ENCODE measurements around the gene FEZ2.
A peak's percentile ranks its signal among the peaks of the same experiment; 100 is the strongest.

The FEZ2 gene

DNA sequence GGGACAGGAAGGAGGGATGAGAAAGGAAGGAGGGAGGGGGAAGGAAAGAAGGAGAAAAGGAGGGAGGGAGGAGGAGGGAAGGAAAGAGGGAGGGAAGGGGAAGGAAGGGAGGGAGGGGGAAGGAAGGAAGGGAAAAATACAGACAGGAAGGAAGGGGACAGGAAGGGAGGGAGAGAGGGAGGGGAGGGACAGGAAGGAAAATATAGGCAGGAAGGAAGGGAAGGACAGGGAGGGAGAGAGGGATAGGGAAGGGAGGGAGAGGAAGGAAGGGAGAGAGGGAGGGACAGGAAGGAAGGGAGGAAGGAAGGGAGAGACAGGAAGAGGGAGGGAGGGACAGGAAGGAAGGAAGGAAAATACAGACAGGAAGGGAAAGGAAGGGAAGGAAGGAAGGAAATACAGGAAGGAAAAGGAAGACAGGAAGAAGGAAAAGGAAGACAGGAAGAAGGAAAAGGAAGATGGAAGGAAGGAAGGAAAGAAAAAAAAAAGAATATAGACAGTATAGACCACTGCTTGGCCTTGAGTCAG, 63.6 kb downstream of the FEZ2 start:
- FAIRE-seq (no peak), DNase-seq (ENCODE audit: low spot score) (no peak)

DNA sequence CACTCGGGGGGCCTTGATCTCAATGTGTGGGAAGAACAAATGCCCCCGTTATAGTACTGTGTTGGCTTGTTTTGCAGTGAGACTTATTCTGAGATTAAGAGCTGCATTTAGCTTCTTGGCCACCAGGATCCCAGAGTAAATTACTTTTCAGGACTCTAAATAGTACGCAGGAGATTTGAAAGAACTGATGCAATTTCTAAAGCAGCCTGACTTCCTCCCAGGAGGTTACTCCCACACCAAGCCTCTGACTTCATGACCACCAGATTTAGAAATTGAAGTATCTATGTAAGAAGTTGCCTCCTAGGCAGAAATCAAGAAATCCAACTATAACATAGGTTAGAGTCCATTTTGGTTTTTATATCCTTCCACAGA, 67.0 kb downstream of the FEZ2 start:
- DNase-seq (ENCODE audit: low spot score) (no peak), FAIRE-seq (no peak)

DNA sequence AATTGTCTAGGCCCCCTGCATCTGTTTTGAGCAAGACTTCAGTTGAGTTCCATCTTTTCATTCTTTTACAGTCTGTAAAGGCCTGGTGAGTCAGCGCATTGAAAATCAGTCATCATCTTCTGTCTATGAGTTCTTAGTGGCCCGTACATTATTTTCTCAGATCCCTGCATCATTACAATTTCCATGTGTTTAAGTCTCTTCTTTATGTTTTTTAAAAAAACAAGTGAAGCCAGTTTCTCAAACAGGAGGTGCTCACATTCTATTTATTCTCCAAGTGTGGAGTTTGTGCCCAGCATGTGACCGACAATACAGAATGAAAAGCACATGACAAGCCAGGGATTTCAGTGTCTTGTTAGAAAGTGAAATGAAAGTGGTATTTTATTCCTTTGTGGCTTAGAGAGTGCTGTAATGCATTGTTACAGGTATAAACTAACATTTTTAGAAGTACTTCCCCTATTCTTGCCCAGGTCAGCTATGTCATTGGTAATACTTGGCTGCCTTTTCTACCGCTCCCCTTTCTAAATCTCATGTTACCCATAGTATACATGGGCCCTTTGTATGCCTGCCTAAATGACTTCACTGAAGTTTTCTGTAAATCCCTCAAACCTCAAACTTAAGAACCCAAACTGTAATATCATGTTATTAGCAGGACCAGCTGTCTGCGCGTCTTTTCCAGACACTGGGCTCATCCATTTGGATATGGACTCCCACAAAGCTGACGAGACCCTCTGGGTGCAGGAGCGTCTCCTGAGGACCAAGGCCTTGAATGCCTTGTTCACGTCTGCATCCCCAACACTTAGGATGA, 67.6 kb downstream of the FEZ2 start:
- FAIRE-seq, result no peak
- no peak for DNase-seq (ENCODE audit: low spot score)

GRCh38 chr2:36528766-36529392, 69.1 kb downstream of the FEZ2 start:
- FAIRE-seq (no peak), DNase-seq (ENCODE audit: low spot score) (no peak)

DNA sequence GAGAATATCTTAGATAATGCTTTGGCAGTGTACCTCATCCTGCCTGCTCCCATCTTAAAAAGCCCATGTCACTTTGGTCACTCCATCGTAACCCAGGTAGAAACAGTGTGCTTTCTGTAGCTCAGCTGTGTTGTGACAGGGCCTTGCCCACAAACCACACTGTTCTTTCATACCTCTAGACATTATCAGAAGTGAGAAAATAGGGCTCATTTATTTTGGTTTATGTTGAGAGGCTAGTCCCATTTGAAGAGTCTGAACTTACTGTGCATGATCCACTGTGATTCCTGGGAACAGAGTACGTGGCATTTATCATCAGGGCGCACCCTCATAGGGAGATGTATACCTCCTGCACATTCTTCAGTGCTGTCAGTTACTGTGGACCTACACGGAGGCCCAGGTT, 69.7 kb downstream of the FEZ2 start:
- FAIRE-seq (no peak), DNase-seq (ENCODE audit: low spot score) (no peak)

DNA sequence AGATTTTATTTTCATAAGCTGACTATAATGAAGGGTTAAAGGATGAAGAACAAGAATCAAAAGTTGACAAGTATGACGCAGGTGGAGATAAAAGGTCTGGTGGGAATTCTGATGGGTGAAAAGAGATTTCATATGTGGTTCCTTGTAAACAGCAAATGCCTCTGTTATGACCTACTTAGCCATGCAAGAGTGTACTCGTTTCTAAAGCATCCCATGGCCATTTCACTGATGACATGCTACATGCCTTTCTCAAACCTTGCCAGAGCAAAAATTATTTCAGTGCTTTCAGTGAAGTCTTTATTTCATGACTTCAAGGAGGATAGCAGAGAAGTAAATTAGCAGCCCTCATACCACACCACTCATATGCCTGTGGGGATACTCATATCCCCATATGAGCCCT, 71.7 kb downstream of the FEZ2 start:
- DNase-seq (ENCODE audit: low spot score), result no peak
- no peak for FAIRE-seq

- FAIRE-seq (no peak), DNase-seq (ENCODE audit: low spot score) (no peak)
These were observed 72.7 kb downstream of the FEZ2 start for GRCh38 chr2:36525245-36525644.

GRCh38 chr2:36523153-36523552, 74.8 kb downstream of the FEZ2 start:
- FAIRE-seq (no peak), DNase-seq (ENCODE audit: low spot score) (no peak)

DNA sequence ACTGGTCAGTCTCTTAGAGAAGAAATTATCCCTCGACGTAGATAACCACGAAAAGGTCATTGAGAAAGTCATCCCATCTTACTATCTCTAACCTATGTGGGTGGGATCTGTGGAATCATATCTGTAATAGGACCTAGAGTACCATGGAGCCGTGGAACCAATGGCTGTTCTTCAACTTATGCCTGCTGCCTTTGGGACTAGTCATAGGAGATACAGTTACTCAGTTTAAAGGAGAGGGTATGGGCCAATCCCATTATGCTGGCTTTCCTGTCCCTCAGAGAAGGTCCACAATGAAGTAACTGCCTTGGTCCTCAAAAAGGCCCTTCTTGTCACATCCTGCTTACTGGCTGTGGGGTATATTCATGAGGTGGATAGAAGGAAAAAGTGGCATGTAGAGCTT, 77.5 kb downstream of the FEZ2 start:
- FAIRE-seq (no peak), DNase-seq (ENCODE audit: low spot score) (no peak)

- DNase-seq (ENCODE audit: low spot score) (no peak), FAIRE-seq (no peak)
These were observed 81.7 kb downstream of the FEZ2 start for GRCh38 chr2:36516136-36516870.

DNA sequence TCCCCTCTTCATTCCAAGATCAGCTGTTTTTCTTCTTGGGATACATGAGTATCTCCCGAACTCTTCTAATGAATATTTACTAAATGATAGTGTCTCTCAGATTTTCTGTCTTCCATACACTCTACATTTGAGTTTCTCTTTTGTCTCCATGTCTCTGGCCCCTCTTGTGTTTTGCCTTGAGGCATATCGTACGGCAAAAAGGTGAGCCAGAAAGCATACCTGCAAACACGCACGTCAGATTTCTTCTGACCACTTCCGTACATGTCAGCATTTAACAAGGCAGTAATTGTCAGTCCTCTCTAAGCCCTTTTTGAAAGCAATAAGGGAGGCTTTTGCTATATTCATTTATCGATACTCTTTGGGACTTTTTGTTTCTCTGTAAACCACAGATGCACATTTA, 82.4 kb downstream of the FEZ2 start:
- FAIRE-seq, result no peak
- no peak for DNase-seq (ENCODE audit: low spot score)

DNA sequence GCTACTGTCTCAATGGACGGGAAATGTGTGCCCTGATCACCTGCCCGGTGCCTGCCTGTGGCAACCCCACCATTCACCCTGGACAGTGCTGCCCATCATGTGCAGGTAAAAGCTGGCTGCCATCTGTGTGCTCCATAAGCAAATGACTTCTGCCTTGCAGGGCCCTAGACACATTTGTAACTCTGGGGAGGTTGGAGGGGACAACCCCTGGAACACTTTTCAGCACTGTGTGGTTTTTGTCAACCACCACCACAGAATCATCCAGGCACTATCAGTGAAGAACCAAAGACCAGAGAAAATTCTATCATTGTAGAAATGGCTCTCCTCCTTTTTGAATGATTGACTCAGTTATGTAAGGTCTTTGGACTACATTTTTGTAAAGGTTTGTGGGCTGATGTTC, 84.3 kb downstream of the FEZ2 start:
- DNase-seq (ENCODE audit: low spot score) (no peak), FAIRE-seq (no peak)

DNA sequence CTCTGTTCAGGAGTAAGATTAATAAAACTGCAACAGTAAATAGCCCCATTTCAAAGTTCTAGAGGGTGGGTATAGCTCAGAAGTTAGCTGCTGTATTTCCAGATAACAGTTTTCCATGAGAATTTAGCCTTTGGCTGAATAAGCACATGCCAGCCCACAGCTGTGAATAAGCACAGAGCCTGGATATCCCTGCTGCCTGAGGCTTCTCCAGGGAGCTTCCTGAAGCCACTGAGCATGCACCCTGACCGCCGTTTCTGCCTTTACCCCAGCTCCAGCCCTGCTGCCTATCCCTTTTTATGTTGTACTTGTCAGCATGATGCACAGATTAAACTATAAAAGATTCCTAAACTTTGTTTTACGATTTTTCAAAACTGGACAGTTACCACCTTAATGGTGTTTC, 85.3 kb downstream of the FEZ2 start:
- FAIRE-seq, result no peak
- no peak for DNase-seq (ENCODE audit: low spot score)

DNA sequence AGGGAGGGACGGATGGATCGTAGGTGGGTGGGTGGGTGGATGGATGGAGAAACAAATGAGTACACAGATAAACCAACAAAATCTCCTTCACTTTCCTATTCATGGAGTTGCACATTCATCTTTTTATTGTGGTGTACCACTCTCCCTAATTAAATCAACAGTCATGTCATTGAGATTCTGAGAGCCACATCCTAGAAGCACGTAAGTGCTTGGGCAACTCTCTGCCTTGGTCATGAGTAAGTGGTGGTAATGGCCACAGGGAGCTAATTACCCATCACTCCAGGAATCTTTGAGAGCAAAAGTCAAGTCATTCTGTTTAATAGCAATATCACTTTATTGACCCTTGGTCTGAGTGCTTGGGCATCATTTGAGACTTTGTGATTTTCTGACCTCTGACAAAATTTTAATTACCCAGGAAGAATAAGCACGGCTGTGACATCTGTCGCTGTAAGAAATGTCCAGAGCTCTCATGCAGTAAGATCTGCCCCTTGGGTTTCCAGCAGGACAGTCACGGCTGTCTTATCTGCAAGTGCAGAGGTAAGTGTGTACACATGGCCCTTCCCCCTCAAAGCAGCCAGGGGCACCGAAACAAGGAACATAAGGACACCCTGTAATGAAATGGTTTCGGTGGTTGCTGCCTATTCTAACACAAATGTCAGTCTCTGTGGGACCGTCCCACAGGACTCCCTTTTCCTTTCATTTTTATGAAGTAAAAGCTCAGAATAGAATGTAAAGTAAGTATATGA, 85.9 kb downstream of the FEZ2 start:
- FAIRE-seq, result no peak
- DNase-seq (ENCODE audit: low spot score), result no peak

DNA sequence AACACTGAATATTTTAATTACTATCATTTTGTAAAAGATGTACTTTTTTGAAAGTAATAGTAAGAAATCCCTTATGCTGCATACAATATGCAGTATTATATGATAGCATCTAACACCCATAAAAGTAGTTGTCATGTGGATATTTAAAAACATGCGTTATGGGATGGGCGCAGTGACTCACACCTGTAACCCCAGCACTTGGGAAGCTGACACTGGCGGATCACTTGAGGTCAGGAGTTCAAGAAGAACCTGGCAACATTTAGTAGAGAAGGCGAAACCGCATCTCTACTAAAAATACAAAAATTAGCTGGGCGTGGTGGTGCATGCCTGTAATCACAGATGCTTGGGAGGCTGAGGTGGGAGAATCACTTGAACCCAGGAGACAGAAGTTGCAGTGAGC, 88.9 kb downstream of the FEZ2 start:
- DNase-seq (ENCODE audit: low spot score) (no peak), FAIRE-seq (no peak)

DNA sequence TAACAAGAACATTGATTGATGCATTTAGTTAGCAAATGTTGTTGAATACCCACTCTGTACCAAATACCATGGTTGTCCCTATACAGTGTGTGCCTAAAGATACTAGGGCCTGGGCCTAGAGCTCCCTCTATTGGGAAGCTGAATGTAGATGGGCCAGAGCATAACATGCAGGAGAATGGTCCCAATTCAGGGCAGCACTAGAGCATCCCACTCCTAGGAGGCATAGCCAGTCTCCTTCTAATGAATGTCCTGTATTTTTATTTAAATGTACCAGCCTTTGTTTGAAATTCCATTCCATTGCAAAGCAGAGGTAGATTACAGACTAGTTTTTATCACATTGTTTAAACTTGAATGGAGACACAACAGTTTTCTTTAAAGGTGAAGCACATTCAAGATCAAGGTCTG, 90.6 kb downstream of the FEZ2 start:
- FAIRE-seq, result no peak
- DNase-seq (ENCODE audit: low spot score), result peak; percentile 54
